ENCODE results near the gene TTLL7. TPM values are rescaled to one million over a fixed set of nuclear protein-coding genes. Genes with fewer than 3 reads are reported as not detected.

Gene TTLL7
- total RNA-seq, 1 experiment from 2014 or later, result not detected

GRCh38 chr1:84000196-84000885, 1.4 kb upstream of the TTLL7 start:
- DNase-seq, result no peak
- no peak overlapping the region for H3K27ac ChIP-seq (ENCODE audit: low read length)
- no peaks in the 10 kb centered on the region for H3K9me3 ChIP-seq (ENCODE audit: low read length)
- no peaks in the 10 kb centered on the region for H4K20me1 ChIP-seq (ENCODE audit: insufficient read depth, low read depth, low read length)
- no peaks in the 10 kb centered on the region for H3K79me2 ChIP-seq (ENCODE audit: low read length)
- no peaks in the 10 kb centered on the region for H3K36me3 ChIP-seq (ENCODE audit: insufficient read depth, low read length)
- H2AFZ ChIP-seq (ENCODE audit: low read length), result no peak overlapping the region
- H3K9me2 ChIP-seq (replicated peaks; ENCODE audit: insufficient read depth, low read length), result no peaks in the 10 kb centered on the region
- H3K9ac ChIP-seq (ENCODE audit: low read length), result no peak overlapping the region
- no peak overlapping the region for H3K4me3 ChIP-seq (ENCODE audit: low read length)
- H3K27me3 ChIP-seq (ENCODE audit: low read length), result no peaks in the 10 kb centered on the region
- H3K4me2 ChIP-seq (ENCODE audit: low read depth, low read length, poor library complexity, severe bottlenecking), result no peak overlapping the region
- no peaks in the 10 kb centered on the region for H3K4me1 ChIP-seq (ENCODE audit: low read length)

DNA sequence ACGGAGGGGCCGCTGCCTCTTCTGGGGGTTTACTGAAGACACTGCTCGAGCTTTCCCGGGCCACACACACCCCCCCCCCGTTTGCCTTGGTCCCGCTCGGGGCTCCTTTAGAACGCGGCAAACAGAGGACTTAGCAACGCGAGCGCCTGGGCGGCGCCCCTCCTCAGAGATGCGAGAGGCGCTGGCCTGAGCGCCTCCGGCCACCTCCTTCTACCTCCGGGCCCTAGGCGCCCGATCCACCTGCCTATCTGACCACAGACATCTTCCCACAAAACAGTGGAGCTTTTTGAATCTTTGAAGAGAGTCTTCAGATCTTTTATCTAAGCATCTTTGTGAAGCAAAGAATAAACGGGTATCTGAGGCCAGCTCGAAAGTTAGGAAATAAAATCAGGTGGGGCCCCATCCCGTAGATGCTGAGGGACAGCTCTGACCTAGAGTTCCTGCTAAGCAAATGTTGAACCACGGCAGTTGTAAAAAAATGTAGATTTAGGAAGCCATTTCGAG, 436 bp upstream of the TTLL7 start:
- Histone ChIP-seq H3K9me3 (ENCODE audit: low read length) (no peaks in the 10 kb centered on the region), H3K4me3 (ENCODE audit: low read length) (no peak overlapping the region), H3K4me2 (ENCODE audit: low read depth, low read length, poor library complexity, severe bottlenecking) (no peak overlapping the region), H3K27ac (ENCODE audit: low read length) (no peak overlapping the region), H4K20me1 (ENCODE audit: insufficient read depth, low read depth, low read length) (no peaks in the 10 kb centered on the region), H3K36me3 (ENCODE audit: insufficient read depth, low read length) (no peaks in the 10 kb centered on the region), H3K9me2 (replicated peaks; ENCODE audit: insufficient read depth, low read length) (no peaks in the 10 kb centered on the region), H3K79me2 (ENCODE audit: low read length) (no peaks in the 10 kb centered on the region), H2AFZ (ENCODE audit: low read length) (no peak overlapping the region), H3K27me3 (ENCODE audit: low read length) (no peaks in the 10 kb centered on the region), H3K4me1 (ENCODE audit: low read length) (no peaks in the 10 kb centered on the region), H3K9ac (ENCODE audit: low read length) (no peak overlapping the region)
- DNase-seq, result no peak

- Histone ChIP-seq H3K9me2 (replicated peaks; ENCODE audit: insufficient read depth, low read length) (no peaks in the 10 kb centered on the region), H3K27ac (ENCODE audit: low read length) (no peak overlapping the region), H3K36me3 (ENCODE audit: insufficient read depth, low read length) (no peaks in the 10 kb centered on the region), H3K79me2 (ENCODE audit: low read length) (no peaks in the 10 kb centered on the region), H3K4me3 (ENCODE audit: low read length) (no peak overlapping the region), H3K27me3 (ENCODE audit: low read length) (no peaks in the 10 kb centered on the region), H3K9ac (ENCODE audit: low read length) (no peak overlapping the region), H2AFZ (ENCODE audit: low read length) (no peak overlapping the region), H4K20me1 (ENCODE audit: insufficient read depth, low read depth, low read length) (no peaks in the 10 kb centered on the region), H3K4me2 (ENCODE audit: low read depth, low read length, poor library complexity, severe bottlenecking) (no peak overlapping the region), H3K4me1 (ENCODE audit: low read length) (no peaks in the 10 kb centered on the region), H3K9me3 (ENCODE audit: low read length) (no peaks in the 10 kb centered on the region)
- no peak for DNase-seq
Measured at GRCh38 chr1:83998205-83998497, 781 bp downstream of the TTLL7 start.

- Histone ChIP-seq H3K27me3 (ENCODE audit: low read length) (no peaks in the 10 kb centered on the region), H2AFZ (ENCODE audit: low read length) (no peak overlapping the region)
Measured at GRCh38 chr1:83997631-83998030, 1.3 kb downstream of the TTLL7 start.

GRCh38 chr1:83996621-83997020, 2.3 kb downstream of the TTLL7 start:
- no peaks in the 10 kb centered on the region for H3K36me3 ChIP-seq (ENCODE audit: insufficient read depth, low read length)
- H3K27ac ChIP-seq (ENCODE audit: low read length), result no peak overlapping the region
- H4K20me1 ChIP-seq (ENCODE audit: insufficient read depth, low read depth, low read length), result no peaks in the 10 kb centered on the region
- no peak overlapping the region for H3K4me3 ChIP-seq (ENCODE audit: low read length)
- H3K9me2 ChIP-seq (replicated peaks; ENCODE audit: insufficient read depth, low read length), result no peaks in the 10 kb centered on the region
- H3K27me3 ChIP-seq (ENCODE audit: low read length), result no peaks in the 10 kb centered on the region
- no peak overlapping the region for H3K9ac ChIP-seq (ENCODE audit: low read length)
- no peaks in the 10 kb centered on the region for H3K4me1 ChIP-seq (ENCODE audit: low read length)
- no peak overlapping the region for H2AFZ ChIP-seq (ENCODE audit: low read length)
- DNase-seq, result no peak
- no peak overlapping the region for H3K4me2 ChIP-seq (ENCODE audit: low read depth, low read length, poor library complexity, severe bottlenecking)
- H3K9me3 ChIP-seq (ENCODE audit: low read length), result no peaks in the 10 kb centered on the region
- no peaks in the 10 kb centered on the region for H3K79me2 ChIP-seq (ENCODE audit: low read length)

More at GRCh38 chr1:83997631-83998030, 1.3 kb downstream of the TTLL7 start:
- H3K9ac ChIP-seq (ENCODE audit: low read length), result no peak overlapping the region
- H4K20me1 ChIP-seq (ENCODE audit: insufficient read depth, low read depth, low read length), result no peaks in the 10 kb centered on the region
- no peak for DNase-seq
- no peaks in the 10 kb centered on the region for H3K9me2 ChIP-seq (replicated peaks; ENCODE audit: insufficient read depth, low read length)
- H3K36me3 ChIP-seq (ENCODE audit: insufficient read depth, low read length), result no peaks in the 10 kb centered on the region
- no peak overlapping the region for H3K4me2 ChIP-seq (ENCODE audit: low read depth, low read length, poor library complexity, severe bottlenecking)
- no peak overlapping the region for H3K27ac ChIP-seq (ENCODE audit: low read length)
- H3K4me1 ChIP-seq (ENCODE audit: low read length), result no peaks in the 10 kb centered on the region
- no peak overlapping the region for H3K4me3 ChIP-seq (ENCODE audit: low read length)
- H3K79me2 ChIP-seq (ENCODE audit: low read length), result no peaks in the 10 kb centered on the region
- no peaks in the 10 kb centered on the region for H3K9me3 ChIP-seq (ENCODE audit: low read length)

- H3K27ac ChIP-seq (ENCODE audit: low read length), result no peak overlapping the region
- H2AFZ ChIP-seq (ENCODE audit: low read length), result no peak overlapping the region
- H3K79me2 ChIP-seq (ENCODE audit: low read length), result no peaks in the 10 kb centered on the region
- no peaks in the 10 kb centered on the region for H3K36me3 ChIP-seq (ENCODE audit: insufficient read depth, low read length)
- H3K4me1 ChIP-seq (ENCODE audit: low read length), result no peaks in the 10 kb centered on the region
- H3K4me2 ChIP-seq (ENCODE audit: low read depth, low read length, poor library complexity, severe bottlenecking), result no peak overlapping the region
- no peak for DNase-seq
- H3K27me3 ChIP-seq (ENCODE audit: low read length), result no peaks in the 10 kb centered on the region
- H3K9me3 ChIP-seq (ENCODE audit: low read length), result no peaks in the 10 kb centered on the region
- H3K9ac ChIP-seq (ENCODE audit: low read length), result no peak overlapping the region
- no peak overlapping the region for H3K4me3 ChIP-seq (ENCODE audit: low read length)
- no peaks in the 10 kb centered on the region for H3K9me2 ChIP-seq (replicated peaks; ENCODE audit: insufficient read depth, low read length)
- H4K20me1 ChIP-seq (ENCODE audit: insufficient read depth, low read depth, low read length), result no peaks in the 10 kb centered on the region
Measured at GRCh38 chr1:83996191-83996590, 2.7 kb downstream of the TTLL7 start.

DNA sequence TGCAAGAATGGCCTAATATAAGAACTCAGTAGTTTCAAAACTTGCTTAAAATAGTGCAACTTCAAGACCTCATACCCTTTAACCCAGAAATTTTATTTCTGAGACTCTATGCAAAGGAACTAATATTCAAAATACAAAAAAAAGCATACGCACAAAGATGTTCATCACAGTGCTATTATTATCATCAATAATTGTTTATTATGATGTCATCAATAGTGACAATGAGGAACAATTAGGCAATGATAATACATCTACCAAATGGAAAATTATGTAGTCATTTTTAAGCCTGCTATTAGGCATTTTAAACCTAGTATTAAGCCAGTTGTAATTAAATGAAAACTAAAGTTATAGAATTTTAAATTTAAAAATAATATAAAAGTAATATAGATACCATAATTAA, 3.3 kb downstream of the TTLL7 start:
- no peak overlapping the region for H3K9ac ChIP-seq (ENCODE audit: low read length)
- no peaks in the 10 kb centered on the region for H3K36me3 ChIP-seq (ENCODE audit: insufficient read depth, low read length)
- H3K4me2 ChIP-seq (ENCODE audit: low read depth, low read length, poor library complexity, severe bottlenecking), result no peak overlapping the region

GRCh38 chr1:83994111-83994510, 4.8 kb downstream of the TTLL7 start:
- no peak overlapping the region for H3K9ac ChIP-seq (ENCODE audit: low read length)
- H2AFZ ChIP-seq (ENCODE audit: low read length), result no peak overlapping the region
- no peaks in the 10 kb centered on the region for H3K36me3 ChIP-seq (ENCODE audit: insufficient read depth, low read length)
- H3K4me3 ChIP-seq (ENCODE audit: low read length), result no peak overlapping the region
- no peaks in the 10 kb centered on the region for H3K9me3 ChIP-seq (ENCODE audit: low read length)
- H4K20me1 ChIP-seq (ENCODE audit: insufficient read depth, low read depth, low read length), result no peaks in the 10 kb centered on the region
- no peak for DNase-seq
- no peaks in the 10 kb centered on the region for H3K27me3 ChIP-seq (ENCODE audit: low read length)
- no peaks in the 10 kb centered on the region for H3K79me2 ChIP-seq (ENCODE audit: low read length)
- H3K9me2 ChIP-seq (replicated peaks; ENCODE audit: insufficient read depth, low read length), result no peaks in the 10 kb centered on the region
- no peak overlapping the region for H3K27ac ChIP-seq (ENCODE audit: low read length)
- no peaks in the 10 kb centered on the region for H3K4me1 ChIP-seq (ENCODE audit: low read length)
- H3K4me2 ChIP-seq (ENCODE audit: low read depth, low read length, poor library complexity, severe bottlenecking), result no peak overlapping the region

More for the DNA sequence above, 3.3 kb downstream of the TTLL7 start:
- Histone ChIP-seq H3K9me2 (replicated peaks; ENCODE audit: insufficient read depth, low read length) (no peaks in the 10 kb centered on the region), H3K4me3 (ENCODE audit: low read length) (no peak overlapping the region), H3K79me2 (ENCODE audit: low read length) (no peaks in the 10 kb centered on the region), H3K9me3 (ENCODE audit: low read length) (no peaks in the 10 kb centered on the region), H3K27me3 (ENCODE audit: low read length) (no peaks in the 10 kb centered on the region), H3K27ac (ENCODE audit: low read length) (no peak overlapping the region), H2AFZ (ENCODE audit: low read length) (no peak overlapping the region), H4K20me1 (ENCODE audit: insufficient read depth, low read depth, low read length) (no peaks in the 10 kb centered on the region), H3K4me1 (ENCODE audit: low read length) (no peaks in the 10 kb centered on the region)
- DNase-seq, result no peak
